Uterus (tissue), 2 donors: ENCODE data around the gene ARRDC1.

ENCODE experiments used
- POLR2A ChIP-seq, 2 donors: fragments of 450-650 bp; IDR thresholded peaks; one replicate each; pipeline ENCODE4 v1.6.1; 2016; ENCODE audit warnings: antibody characterized with exemption in 2 of 2, mild to moderate bottlenecking in 1 of 2, moderate library complexity in 1 of 2
- TF ChIP-seq, protein P1 (sequence below), 4 experiments: fragments of 200-600 bp in 2 of 4; fragments of 450-650 bp in 2 of 4; sonication (generic) in 2 of 4; IDR thresholded peaks; one replicate each; pipeline ENCODE4 v1.5.1; 2016 to 2019; ENCODE audit warnings: antibody characterized with exemption in 4 of 4, mild to moderate bottlenecking in 2 of 4, moderate library complexity in 1 of 4

DNA sequence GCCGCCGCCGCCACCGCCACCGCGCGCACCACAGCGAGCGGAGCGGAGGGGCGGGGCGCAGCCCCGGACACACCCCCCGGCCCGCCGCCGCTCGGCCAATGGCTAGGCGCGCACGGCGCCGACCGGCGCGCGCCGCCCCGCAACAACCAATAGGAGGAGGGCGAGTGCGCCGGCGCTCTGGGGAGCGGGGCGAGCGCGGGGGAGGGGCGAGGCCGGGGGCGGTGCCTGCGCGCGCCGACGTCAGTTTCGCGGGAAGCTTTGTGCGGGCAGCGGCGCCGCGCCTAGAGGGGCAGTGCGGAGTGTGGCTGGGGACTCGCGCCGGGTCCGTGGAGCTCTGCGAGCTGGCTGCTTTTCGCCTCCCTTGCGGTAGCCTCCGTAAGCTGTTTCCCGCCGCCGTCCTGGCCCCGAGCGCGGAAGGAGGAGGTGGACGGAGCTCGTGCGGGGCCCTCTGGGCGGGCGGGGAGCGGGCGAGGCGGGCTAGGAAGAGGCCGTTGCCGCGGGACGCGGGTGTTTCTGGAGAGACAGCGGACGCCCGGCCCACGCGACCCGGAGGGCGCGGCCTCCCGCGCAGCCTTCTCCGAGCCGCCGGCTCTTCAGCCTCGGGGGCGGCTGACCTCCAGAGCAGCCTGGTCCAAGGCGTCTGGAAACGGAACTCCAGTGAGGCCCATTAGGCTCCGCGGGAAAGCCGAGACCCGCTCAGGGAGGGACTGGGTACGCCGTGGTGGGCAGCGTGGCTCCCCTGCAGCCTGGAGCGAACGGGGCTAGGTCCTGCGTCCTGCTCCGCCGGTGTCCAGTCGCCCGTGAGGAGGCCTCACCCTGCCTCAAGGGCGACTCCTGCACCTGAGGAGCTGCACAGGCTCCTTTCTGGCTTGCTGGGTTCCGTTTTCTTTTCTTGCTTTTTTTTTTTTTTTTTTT is 14.8 kb upstream of the ARRDC1 start, which contains the start of gene ZMYND19:
- TF ChIP-seq, protein P1, sequence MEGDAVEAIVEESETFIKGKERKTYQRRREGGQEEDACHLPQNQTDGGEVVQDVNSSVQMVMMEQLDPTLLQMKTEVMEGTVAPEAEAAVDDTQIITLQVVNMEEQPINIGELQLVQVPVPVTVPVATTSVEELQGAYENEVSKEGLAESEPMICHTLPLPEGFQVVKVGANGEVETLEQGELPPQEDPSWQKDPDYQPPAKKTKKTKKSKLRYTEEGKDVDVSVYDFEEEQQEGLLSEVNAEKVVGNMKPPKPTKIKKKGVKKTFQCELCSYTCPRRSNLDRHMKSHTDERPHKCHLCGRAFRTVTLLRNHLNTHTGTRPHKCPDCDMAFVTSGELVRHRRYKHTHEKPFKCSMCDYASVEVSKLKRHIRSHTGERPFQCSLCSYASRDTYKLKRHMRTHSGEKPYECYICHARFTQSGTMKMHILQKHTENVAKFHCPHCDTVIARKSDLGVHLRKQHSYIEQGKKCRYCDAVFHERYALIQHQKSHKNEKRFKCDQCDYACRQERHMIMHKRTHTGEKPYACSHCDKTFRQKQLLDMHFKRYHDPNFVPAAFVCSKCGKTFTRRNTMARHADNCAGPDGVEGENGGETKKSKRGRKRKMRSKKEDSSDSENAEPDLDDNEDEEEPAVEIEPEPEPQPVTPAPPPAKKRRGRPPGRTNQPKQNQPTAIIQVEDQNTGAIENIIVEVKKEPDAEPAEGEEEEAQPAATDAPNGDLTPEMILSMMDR (IDR thresholded peaks at IDR 0.05) = peak in 1 of 4 experiments; percentile 30
- TF ChIP-seq POLR2A (IDR thresholded peaks at IDR 0.05) = peak in 1 of 2 donors; percentile 14
